WERI-Rb-1 (cell line): ENCODE results near the gene EFCAB6.

Experiments used
- DNase-seq: peaks from one replicate; pipeline ENCODE4 v3.0.0-alpha.2; 2020
- H3K27ac ChIP-seq: fragments of 250-450 bp; sonication (Bioruptor Pico); 2 replicates; pipeline ENCODE4 v1.5.1; 2020; ENCODE audit warnings: mild to moderate bottlenecking, moderate library complexity
- H3K27me3 ChIP-seq: fragments of 250-450 bp; sonication (Bioruptor Pico); 2 replicates; pipeline ENCODE4 v1.5.1; 2021; ENCODE audit warnings: mild to moderate bottlenecking, low read depth, moderate library complexity; ENCODE audit not compliant: insufficient read depth, severe bottlenecking
- H3K36me3 ChIP-seq: fragments of 250-450 bp; sonication (Bioruptor Pico); 2 replicates; pipeline ENCODE4 v1.5.1; 2020; ENCODE audit warnings: mild to moderate bottlenecking, moderate library complexity
- H3K4me3 ChIP-seq: 2 replicates; pipeline ENCODE4 v1.5.1; 2011; ENCODE audit warnings: low read depth, mild to moderate bottlenecking, control low read depth, low read length
- H3K9me3 ChIP-seq: fragments of 250-450 bp; sonication (Bioruptor Pico); 2 replicates; pipeline ENCODE4 v1.5.1; 2021; ENCODE audit warnings: mild to moderate bottlenecking, moderate library complexity; ENCODE audit not compliant: severe bottlenecking
- TF ChIP-seq, protein P1 (sequence below): IDR thresholded peaks from 2 replicates; pipeline ENCODE4 v1.5.1; 2011; ENCODE audit warnings: low read depth, mild to moderate bottlenecking, control low read depth, inconsistent platforms, low read length

Gene EFCAB6

DNA sequence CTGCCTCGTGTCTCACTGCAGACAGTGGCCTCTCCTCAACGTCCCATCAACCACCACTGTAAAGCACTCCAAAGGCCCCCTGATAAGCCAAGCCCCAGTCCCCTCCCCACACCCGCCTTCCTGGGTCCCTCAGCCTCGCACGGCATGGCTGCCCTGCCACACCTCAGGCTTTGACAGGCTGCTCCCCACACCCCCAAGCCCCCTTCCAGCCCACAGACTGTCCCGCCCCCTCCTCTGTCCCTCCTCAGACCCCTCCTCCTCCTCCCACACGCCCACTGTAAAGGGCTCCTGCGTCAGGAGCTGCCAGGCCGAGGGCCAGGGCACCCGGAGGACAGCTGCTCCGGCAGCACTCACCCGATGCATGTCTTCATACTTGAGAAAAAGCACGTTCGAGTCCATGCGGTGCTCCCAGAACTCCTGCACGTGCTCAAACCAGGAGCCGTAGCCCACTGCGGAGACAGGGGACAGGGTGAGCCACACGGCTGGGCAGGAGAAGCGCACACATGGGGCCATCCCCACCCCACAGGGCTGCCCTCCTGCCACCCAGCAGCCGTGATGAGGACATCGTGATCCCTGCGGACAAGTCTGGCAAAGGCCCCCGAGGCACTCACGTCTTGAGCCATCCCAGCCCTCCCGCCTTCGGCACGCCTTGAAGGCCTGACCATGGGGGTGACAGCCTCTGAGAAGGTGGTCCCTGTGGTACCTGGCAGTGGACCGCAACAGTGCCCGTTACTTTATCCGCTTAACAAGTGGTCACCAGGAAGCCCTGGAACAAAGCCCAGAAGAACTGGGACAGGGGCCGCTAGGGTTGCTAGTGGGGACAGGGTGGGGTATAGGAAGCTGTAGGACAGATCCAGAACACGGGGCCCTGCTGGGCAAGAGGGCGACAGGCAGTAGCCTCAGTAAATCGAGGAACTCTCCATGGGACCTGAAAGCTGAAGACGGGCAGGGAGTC, 21.5 kb upstream of the EFCAB6 start:
- no peaks in the 10 kb centered on the region for H3K27me3 ChIP-seq
- peaks cover 73% of the 10 kb centered on the region for H3K36me3 ChIP-seq
- no peak for DNase-seq
- no peak overlapping the region for H3K4me3 ChIP-seq
- no peaks in the 10 kb centered on the region for H3K9me3 ChIP-seq
- H3K27ac ChIP-seq = no peak overlapping the region
- TF ChIP-seq, protein P1, sequence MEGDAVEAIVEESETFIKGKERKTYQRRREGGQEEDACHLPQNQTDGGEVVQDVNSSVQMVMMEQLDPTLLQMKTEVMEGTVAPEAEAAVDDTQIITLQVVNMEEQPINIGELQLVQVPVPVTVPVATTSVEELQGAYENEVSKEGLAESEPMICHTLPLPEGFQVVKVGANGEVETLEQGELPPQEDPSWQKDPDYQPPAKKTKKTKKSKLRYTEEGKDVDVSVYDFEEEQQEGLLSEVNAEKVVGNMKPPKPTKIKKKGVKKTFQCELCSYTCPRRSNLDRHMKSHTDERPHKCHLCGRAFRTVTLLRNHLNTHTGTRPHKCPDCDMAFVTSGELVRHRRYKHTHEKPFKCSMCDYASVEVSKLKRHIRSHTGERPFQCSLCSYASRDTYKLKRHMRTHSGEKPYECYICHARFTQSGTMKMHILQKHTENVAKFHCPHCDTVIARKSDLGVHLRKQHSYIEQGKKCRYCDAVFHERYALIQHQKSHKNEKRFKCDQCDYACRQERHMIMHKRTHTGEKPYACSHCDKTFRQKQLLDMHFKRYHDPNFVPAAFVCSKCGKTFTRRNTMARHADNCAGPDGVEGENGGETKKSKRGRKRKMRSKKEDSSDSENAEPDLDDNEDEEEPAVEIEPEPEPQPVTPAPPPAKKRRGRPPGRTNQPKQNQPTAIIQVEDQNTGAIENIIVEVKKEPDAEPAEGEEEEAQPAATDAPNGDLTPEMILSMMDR = no peak

DNA sequence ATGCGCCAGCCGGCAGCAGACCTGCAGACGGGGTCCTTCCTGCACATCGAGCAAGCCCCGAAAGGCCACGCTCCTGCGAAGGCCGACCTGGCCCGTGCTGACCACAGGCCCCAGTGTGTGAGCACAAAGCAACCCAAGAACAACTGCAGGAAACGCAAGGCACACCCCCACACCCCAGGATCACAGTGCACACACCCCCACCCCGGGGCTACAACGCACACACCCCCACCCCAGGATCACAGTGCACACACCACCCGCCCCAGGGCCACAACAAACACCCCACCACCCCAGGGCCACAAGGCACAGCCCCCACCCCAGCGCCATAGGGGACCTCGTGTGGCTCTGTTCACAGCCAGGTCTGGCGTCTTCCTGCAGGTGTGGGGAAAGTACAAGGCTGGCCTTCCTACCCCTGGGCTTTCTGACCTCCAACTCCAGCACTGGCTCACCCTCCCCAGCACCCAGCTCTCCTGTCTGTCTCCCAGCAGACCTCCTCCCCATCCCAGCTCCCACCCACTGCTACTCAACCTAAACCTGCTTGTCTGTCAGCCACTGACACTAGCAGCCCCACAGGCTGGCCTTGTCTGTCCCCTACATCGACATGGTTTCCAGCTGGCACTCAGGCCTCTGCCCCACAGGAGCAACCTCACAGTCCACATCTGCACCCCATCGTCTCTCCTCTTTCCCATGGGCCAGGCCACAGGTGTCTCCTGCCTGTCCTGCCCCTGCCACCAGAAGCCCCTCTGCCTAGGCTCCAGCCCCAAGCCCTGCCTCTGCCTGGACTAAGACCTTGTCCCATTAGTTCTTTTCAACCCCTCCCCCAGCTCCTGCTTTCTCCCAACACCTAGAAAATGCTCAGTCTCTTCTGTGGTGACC, 20.5 kb upstream of the EFCAB6 start:
- TF ChIP-seq, protein P1 = no peak
- Histone ChIP-seq H3K9me3 (no peaks in the 10 kb centered on the region), H3K4me3 (no peak overlapping the region), H3K36me3 (peaks cover 73% of the 10 kb centered on the region), H3K27me3 (no peaks in the 10 kb centered on the region), H3K27ac (no peak overlapping the region)
- no peak for DNase-seq

DNA sequence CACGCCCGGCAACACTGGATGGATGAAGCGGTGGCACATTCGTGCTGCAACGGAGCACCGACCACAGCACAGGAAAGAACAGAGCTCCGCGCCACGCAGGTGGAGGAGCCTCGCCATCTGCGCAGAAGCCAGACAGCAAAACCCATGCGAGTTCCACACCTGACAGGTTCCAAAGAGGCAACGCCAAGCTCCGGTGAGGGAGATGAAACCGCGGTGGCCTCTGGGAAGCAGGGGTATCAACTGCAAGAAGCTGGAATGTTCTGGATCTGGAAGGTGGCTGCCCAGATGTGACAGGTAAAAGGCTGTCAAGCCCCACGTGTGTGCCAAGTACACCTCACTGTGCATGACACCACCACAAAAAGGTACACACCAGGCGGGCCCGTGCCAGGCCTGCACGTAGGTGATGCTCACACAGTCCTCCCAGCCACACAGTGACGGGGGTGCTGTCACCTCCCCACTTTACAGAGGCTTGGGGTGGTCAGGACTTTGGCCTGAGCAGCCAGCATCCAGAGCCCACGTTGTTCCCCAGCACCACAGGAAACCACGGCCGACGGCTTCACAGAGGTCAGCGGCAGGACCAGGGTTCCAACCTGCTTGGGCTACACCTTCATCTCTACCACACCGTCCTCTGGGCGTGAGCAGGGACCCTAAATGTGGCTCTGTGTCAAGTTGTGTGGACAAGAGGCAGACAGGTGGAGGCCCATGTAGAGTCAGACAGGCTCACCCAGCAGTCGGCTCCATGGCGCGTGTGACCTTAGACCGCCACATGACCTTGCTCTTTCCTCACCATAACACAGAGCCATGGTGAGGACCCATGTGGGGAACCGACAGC, 19.7 kb upstream of the EFCAB6 start:
- H3K4me3 ChIP-seq = no peak overlapping the region
- no peak overlapping the region for H3K27ac ChIP-seq
- H3K36me3 ChIP-seq = peaks cover 73% of the 10 kb centered on the region
- no peaks in the 10 kb centered on the region for H3K9me3 ChIP-seq
- TF ChIP-seq, protein P1 = no peak
- H3K27me3 ChIP-seq = no peaks in the 10 kb centered on the region
- no peak for DNase-seq

DNA sequence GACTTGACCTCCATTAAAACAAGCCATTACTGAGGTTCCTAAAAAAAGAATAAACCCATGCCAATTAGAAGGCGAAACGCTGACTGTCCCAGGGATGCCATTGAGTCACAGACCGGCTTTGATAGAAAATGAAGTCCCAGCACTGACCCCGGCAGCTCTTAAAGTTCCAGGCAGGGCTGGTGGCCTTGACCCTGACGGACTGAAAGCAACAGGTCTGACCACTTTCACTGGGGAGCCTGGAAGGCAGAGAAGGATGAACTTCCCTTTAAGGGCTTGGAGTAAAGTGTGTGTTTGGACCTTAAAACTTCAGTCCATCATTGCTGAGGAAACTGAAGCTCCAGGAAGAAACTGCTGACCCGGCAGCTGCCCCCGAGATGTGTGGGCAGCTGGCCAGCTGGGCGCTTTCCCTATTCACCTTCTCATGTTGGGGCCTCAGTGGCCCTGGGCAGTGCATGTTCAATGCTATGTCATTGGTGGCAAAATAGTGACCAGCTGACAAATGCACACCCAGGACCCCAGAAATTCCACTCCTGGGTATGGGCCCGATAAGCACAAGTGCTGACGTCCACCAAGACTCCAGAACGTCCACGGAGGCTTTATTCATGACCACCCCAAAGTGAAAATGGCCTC, 18.9 kb upstream of the EFCAB6 start:
- TF ChIP-seq, protein P1 = no peak
- H3K36me3 ChIP-seq = peaks cover 78% of the 10 kb centered on the region
- H3K27me3 ChIP-seq = no peaks in the 10 kb centered on the region
- H3K27ac ChIP-seq = no peak overlapping the region
- DNase-seq = no peak
- no peaks in the 10 kb centered on the region for H3K9me3 ChIP-seq
- H3K4me3 ChIP-seq = no peak overlapping the region
